ENCODE data around the gene RFX7.

RFX7 gene

DNA sequence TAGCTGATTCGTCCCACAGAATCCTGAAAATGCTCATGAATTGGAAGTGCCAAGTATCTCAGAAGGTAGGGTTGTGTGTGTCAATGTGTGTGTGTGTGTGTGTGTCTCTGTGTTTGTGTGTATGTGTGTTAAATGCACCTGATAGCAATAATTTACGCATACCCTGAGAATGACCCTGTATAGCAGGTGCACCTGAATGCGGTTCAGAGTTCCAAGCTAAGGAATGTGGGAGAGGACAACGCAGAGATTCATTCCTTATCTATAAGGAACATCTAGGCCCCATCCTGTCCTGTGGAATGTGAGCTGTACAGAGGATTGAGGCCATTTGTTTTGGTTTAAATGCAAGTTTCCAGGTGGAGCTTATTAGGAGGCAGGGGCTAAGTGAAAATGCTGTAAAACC is 201.2 kb downstream of the RFX7 start:
- DNase-seq, result no peak

DNA sequence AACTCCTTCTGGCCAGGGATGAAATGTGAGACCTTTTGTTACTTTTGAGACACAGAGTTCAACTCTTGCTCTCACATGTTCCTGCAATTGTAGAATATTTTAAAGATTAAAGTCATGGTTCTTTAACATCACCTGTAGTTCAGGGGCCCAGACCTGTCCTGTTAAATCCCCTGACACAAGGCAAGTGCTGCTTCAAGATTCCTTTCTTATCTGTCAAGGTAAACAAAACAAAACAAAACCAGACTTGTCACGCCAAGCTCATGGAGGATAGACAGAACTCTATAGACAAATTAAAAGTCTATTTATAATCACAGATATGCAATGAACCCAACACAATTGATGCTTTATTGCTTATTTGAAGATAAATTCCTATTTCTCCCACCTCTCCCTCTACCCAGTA is 201.6 kb downstream of the RFX7 start:
- DNase-seq, result no peak

DNA sequence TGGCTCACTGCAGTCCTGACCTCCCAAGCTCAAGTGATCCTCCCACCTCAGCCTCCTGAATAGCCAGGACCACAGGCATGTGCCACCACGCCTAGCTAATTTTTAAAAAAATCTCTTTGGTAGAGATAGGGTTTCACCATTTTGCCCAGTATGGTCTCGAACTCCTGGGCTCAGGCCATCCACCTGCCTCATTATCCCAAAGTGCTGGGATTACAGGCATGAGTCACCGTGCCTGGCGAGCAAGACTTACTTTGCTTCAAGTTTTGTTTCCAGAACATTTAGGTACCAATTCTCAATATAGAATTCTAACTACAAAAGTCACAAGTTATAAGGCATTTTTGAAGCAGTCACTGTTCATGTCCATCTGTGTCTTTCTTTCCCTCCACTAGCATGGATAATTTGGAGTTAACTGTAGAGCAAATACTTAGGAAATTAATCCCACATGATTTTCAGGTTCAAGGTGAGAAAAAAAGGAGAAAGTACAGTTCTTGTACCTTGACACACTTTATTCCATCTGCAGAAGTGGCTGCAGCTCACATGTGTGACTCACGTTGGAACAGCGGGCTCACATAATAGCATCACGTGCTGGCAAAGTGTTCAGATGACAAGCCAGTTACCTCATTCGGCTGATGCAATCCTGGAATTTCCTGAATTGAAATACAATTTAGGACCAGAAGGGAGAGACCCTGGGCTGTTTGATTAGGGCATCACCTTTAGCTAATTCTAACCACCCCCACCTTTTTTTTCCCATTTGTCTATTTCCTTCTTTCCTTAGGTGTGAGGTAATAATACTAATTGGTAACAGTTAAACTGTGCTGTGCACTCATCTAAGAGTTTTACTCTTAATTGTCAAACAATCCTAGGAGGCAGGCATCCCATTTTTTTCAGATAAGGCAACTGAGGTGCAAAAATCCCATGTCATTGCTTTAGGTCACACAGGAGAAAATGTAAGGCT is 203.3 kb downstream of the RFX7 start:
- no peak for DNase-seq

DNA sequence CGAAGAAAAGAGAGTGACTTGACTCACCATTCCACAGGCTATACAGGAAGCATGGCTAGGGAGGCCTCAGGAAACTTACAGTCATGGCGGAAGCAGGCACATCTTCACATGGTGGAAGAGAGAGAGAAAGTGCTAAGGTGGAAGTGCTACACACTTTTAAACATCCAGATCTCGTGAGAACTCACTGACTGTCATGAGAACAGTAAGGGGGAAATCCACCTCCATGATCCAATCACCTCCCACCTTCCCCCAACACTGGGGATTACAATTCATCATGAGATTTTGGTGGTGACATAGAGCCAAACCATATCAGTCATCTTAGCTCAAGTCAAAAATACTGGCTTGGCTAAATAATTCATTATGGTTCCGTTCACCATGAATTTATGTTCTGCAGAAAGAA is 205.0 kb downstream of the RFX7 start:
- no peak for DNase-seq

DNA sequence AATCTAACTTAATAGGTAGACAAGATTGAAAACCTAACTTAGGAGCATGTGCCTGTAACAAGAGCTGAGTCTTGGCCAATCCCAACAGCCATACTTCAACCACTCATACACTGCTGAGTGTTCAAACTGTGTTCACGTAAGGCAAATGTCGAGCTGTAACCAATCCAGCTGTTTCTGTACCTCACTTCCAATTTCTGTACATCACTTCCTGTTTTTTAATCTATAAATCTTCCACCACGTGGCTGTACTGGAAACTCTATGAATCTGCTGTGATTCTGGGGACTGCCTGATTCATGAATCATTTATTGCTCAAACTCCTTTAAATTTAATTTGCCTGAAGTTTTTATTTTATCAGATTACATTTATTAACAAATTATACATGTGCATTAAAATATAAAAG is 205.7 kb downstream of the RFX7 start:
- no peak for DNase-seq
